Cortex of kidney (tissue), 1 donor: ENCODE measurements around the gene SVBP.
"Not testable (repeated sequence)": the region's sequence is repeated elsewhere in the genome, so short reads cannot be mapped to it uniquely, and the experiment has no call there.

Experiments used
- DNase-seq: peaks from one replicate; lab custom pipeline; 2025; lab: John Stamatoyannopoulos, UW

SVBP gene

GRCh38 chr1:42816585-42817439 lies at the start of gene SVBP, which contains the start of gene ERMAP:
SVBP (minus strand) TSS chr1:42817397; CDS start chr1:42816544, 853 bp downstream.
ERMAP (plus strand) TSS chr1:42817122; CDS start chr1:42830449, 13,327 bp downstream.
- DNase-seq = no peak

- DNase-seq = no peak
These were observed 49.4 kb upstream of the SVBP start for GRCh38 chr1:42866549-42866948.

- DNase-seq = no peak
These were observed 43.8 kb upstream of the SVBP start for GRCh38 chr1:42861014-42861399.

- DNase-seq = no peak
These were observed 43.3 kb upstream of the SVBP start for GRCh38 chr1:42860339-42861013.

- DNase-seq = not testable (repeated sequence)
These were observed 42.2 kb upstream of the SVBP start for GRCh38 chr1:42859366-42859765.

- not testable (repeated sequence) for DNase-seq
These were observed 39.4 kb upstream of the SVBP start for GRCh38 chr1:42856554-42856953.

GRCh38 chr1:42853116-42853884 lies 36.1 kb upstream of the SVBP start:
- no peak for DNase-seq

- no peak for DNase-seq
These were observed 35.4 kb upstream of the SVBP start for GRCh38 chr1:42852608-42852980.

- DNase-seq = no peak
These were observed 34.9 kb upstream of the SVBP start for GRCh38 chr1:42851960-42852607.

- DNase-seq = no peak
These were observed 34.2 kb upstream of the SVBP start for GRCh38 chr1:42851420-42851819.

- no peak for DNase-seq
These were observed 32.7 kb upstream of the SVBP start for GRCh38 chr1:42849944-42850343.

GRCh38 chr1:42848823-42849537 lies 31.8 kb upstream of the SVBP start:
- no peak for DNase-seq

- DNase-seq = no peak
These were observed 30.7 kb upstream of the SVBP start for GRCh38 chr1:42847721-42848460.

GRCh38 chr1:42847111-42847595 lies 30.0 kb upstream of the SVBP start:
- no peak for DNase-seq

- DNase-seq = no peak
These were observed 29.3 kb upstream of the SVBP start, which contains the start of gene ZNF691 for GRCh38 chr1:42846257-42847110. ZNF691 (plus strand) TSS chr1:42846613; CDS start chr1:42849659, 3,046 bp downstream.

- no peak for DNase-seq
These were observed 28.7 kb upstream of the SVBP start for GRCh38 chr1:42845866-42846256.

GRCh38 chr1:42845193-42845592 lies 28.0 kb upstream of the SVBP start:
- no peak for DNase-seq

- no peak for DNase-seq
These were observed 27.5 kb upstream of the SVBP start for GRCh38 chr1:42844592-42845140.
